Measurements from ENCODE around the gene CDK11B. TPM values are rescaled to one million over a fixed set of nuclear protein-coding genes. Genes with fewer than 3 reads are reported as not detected.

CDK11B gene
- total and polyA plus RNA-seq, 11 donors = 20.4 to 39.4 (median 24.8) TPM

DNA sequence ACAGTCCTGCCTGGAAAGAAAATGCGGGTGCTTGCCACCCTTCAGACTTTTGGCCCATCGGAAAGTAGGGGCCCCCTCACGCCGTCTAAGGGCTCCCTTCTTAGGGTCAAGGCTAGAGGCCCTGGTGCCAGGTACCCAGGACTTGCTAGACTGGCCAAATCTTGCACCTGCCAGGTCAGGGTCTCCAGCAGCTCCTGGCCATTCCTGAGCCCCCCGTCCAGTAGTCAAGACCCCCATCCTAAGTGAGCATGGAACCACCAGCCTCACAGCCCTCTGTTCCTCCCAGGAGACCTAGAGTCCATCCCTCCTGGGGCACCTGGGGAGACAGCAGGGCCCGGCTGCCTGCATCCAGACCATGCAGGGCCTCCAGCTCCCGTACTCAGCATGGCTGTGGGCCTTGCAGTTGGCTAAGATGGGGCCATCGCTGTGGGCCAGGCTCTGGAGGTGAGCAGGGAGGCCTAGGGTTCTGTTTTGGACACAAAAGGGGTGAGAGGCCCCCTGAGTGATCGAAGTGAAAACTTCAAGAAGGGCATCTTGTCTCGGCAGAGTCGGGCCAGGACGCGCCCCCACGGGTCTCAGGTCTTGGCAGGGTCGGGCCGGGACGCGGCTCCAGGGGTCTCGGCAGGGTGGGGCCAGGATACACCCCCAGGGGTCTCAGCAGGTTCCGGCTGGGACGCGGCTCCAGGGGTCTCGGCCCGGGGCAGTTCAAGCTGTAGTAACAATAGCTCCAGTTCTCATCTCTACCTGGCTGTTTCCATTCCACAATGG, 64.8 kb downstream of the CDK11B start:
- Histone ChIP-seq H3K4me3 (no peak overlapping the region), H3K27me3 (peaks cover 0 to 33% (median 6%) of the 10 kb centered on the region in 9 donors), H3K36me3 (no peaks in the 10 kb centered on the region), H3K4me1 (peaks cover 0 to 16% (median 5%) of the 10 kb centered on the region in 12 donors), H3K9me3 (no peaks in the 10 kb centered on the region), H3K27ac (no peak overlapping the region)
- DNase-seq = no peak
- intact Hi-C loops (cut with DNase I) = no loop called here
- 79 to 88% (median 82%) methylated on average over 16 to 24 of the region's 24 CpGs for WGBS, 4 donors
- TF ChIP-seq, protein P1, sequence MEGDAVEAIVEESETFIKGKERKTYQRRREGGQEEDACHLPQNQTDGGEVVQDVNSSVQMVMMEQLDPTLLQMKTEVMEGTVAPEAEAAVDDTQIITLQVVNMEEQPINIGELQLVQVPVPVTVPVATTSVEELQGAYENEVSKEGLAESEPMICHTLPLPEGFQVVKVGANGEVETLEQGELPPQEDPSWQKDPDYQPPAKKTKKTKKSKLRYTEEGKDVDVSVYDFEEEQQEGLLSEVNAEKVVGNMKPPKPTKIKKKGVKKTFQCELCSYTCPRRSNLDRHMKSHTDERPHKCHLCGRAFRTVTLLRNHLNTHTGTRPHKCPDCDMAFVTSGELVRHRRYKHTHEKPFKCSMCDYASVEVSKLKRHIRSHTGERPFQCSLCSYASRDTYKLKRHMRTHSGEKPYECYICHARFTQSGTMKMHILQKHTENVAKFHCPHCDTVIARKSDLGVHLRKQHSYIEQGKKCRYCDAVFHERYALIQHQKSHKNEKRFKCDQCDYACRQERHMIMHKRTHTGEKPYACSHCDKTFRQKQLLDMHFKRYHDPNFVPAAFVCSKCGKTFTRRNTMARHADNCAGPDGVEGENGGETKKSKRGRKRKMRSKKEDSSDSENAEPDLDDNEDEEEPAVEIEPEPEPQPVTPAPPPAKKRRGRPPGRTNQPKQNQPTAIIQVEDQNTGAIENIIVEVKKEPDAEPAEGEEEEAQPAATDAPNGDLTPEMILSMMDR (IDR thresholded peaks at IDR 0.05) = no peak
- no peak for TF ChIP-seq POLR2A (IDR thresholded peaks at IDR 0.05)
- ATAC-seq = no peak

DNA sequence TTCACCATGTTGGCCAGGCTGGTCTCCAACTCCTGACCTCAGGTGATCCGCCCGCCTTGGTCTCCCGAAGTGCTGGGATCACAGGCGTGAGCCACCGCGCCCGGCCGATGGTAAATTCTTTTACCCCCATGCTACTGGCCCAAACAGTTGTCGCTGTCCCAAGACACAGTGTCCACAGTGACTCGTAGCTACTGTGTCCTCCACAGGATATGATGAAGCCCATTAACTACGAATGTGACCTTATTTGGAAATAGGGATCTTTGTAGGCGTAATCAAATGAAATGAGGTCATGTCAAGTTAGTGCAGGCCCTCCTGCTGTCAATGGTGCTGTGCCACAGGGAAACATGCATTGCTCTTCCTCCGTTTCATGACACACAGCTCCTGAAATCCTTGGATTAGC, 67.4 kb downstream of the CDK11B start:
- no peak for DNase-seq
- intact Hi-C loops (cut with DNase I) = no loop called here

More for the DNA sequence above, 67.4 kb downstream of the CDK11B start:
- 87 to 95% (median 89%) methylated on average over 12 to 13 of the region's 13 CpGs for WGBS, 4 donors
- TF ChIP-seq, protein P1 (IDR thresholded peaks at IDR 0.05) = no peak
- TF ChIP-seq POLR2A (IDR thresholded peaks at IDR 0.05) = no peak
- Histone ChIP-seq H3K9me3 (no peaks in the 10 kb centered on the region), H3K36me3 (no peaks in the 10 kb centered on the region), H3K27ac (no peak overlapping the region), H3K4me1 (no peaks in the 10 kb centered on the region), H3K27me3 (peaks cover 0 to 24% (median 0%) of the 10 kb centered on the region in 9 donors), H3K4me3 (no peak overlapping the region)
- no peak for ATAC-seq

Other genes with a start within 250 kb of the CDK11B start
- 1 to 10 TPM in 8 of 9 donors, under 1 TPM in 1; 0.58 to 4.0 (median 1.3) TPM for gene ANKRD65, start 237.7 kb downstream of the CDK11B start, total RNA-seq
- 1 to 10 TPM in 1 of 2 donors, under 1 TPM in 1; 0.86 to 1.5 TPM for gene ANKRD65, start 237.7 kb downstream of the CDK11B start, polyA plus RNA-seq
- 10 to 100 TPM; 11.0 to 49.5 (median 18.8) TPM for gene VWA1, start 223.3 kb downstream of the CDK11B start, total RNA-seq
- gene VWA1, start 223.3 kb downstream of the CDK11B start, polyA plus RNA-seq = 10 to 100 TPM in 1 of 2 donors, 1 to 10 TPM in 1; 7.0 to 13.2 TPM
- 1 to 10 TPM in 3 of 9 donors, under 1 TPM in 4, not detected in 2; 0.12 to 3.4 (median 0.60) TPM for gene ATAD3C, start 209.3 kb downstream of the CDK11B start, total RNA-seq
- gene ATAD3C, start 209.3 kb downstream of the CDK11B start, polyA plus RNA-seq = under 1 TPM; 0.49 to 0.53 TPM
- 10 to 100 TPM in 2 of 9 donors, 1 to 10 TPM in 7; 2.2 to 12.1 (median 5.8) TPM for gene ATAD3B, start 187.2 kb downstream of the CDK11B start, total RNA-seq
- gene ATAD3B, start 187.2 kb downstream of the CDK11B start, polyA plus RNA-seq = 10 to 100 TPM; 11.0 to 15.6 TPM
- 10 to 100 TPM; 11.3 to 25.3 (median 18.1) TPM for gene ATAD3A, start 146.8 kb downstream of the CDK11B start, total RNA-seq
- 10 to 100 TPM; 21.5 to 49.5 TPM for gene ATAD3A, start 146.8 kb downstream of the CDK11B start, polyA plus RNA-seq
- gene TMEM240, start 118.4 kb downstream of the CDK11B start, total RNA-seq = 1 to 10 TPM in 8 of 9 donors, not detected in 1; 2.6 to 5.6 (median 4.2) TPM
- gene TMEM240, start 118.4 kb downstream of the CDK11B start, polyA plus RNA-seq = 10 to 100 TPM in 1 of 2 donors, 1 to 10 TPM in 1; 1.5 to 12.4 TPM
- 100 to 1,000 TPM in 5 of 9 donors, 10 to 100 TPM in 4; 76.3 to 160 (median 106) TPM for gene SSU72, start 84.1 kb downstream of the CDK11B start, total RNA-seq
- 100 to 1,000 TPM; 113 to 138 TPM for gene SSU72, start 84.1 kb downstream of the CDK11B start, polyA plus RNA-seq
- gene FNDC10, start 58.9 kb downstream of the CDK11B start, total RNA-seq = 1 to 10 TPM; 1.9 to 6.7 (median 3.6) TPM
- 1 to 10 TPM; 1.1 to 4.6 TPM for gene FNDC10, start 58.9 kb downstream of the CDK11B start, polyA plus RNA-seq
- gene MIB2, start 43.5 kb downstream of the CDK11B start, total RNA-seq = 100 to 1,000 TPM in 1 of 9 donors, 10 to 100 TPM in 8; 59.2 to 114 (median 76.3) TPM
- gene MIB2, start 43.5 kb downstream of the CDK11B start, polyA plus RNA-seq = 100 to 1,000 TPM in 1 of 2 donors, 10 to 100 TPM in 1; 40.7 to 121 TPM
- 100 to 1,000 TPM in 1 of 9 donors, 10 to 100 TPM in 8; 35.4 to 128 (median 59.0) TPM for gene MMP23B, start 26.8 kb downstream of the CDK11B start, total RNA-seq
- gene MMP23B, start 26.8 kb downstream of the CDK11B start, polyA plus RNA-seq = 10 to 100 TPM; 10.4 to 85.9 TPM
- gene SLC35E2B, start 33.8 kb upstream of the CDK11B start, total RNA-seq = 10 to 100 TPM; 15.1 to 29.2 (median 21.2) TPM
- gene SLC35E2B, start 33.8 kb upstream of the CDK11B start, polyA plus RNA-seq = 10 to 100 TPM; 12.2 to 14.4 TPM
- 10 to 100 TPM in 7 of 9 donors, 1 to 10 TPM in 2; 4.2 to 25.5 (median 16.7) TPM for gene CDK11A, start 65.4 kb upstream of the CDK11B start, total RNA-seq
- gene CDK11A, start 65.4 kb upstream of the CDK11B start, polyA plus RNA-seq = 10 to 100 TPM; 10.8 to 30.1 TPM
- 10 to 100 TPM; 17.7 to 45.2 (median 23.3) TPM for gene NADK, start 119.5 kb upstream of the CDK11B start, total RNA-seq
- 10 to 100 TPM; 20.4 to 26.4 TPM for gene NADK, start 119.5 kb upstream of the CDK11B start, polyA plus RNA-seq
- gene GNB1, start 232.1 kb upstream of the CDK11B start, total RNA-seq = 100 to 1,000 TPM in 7 of 9 donors, 10 to 100 TPM in 2; 83.8 to 275 (median 172) TPM
- 100 to 1,000 TPM in 1 of 2 donors, 10 to 100 TPM in 1; 52.9 to 181 TPM for gene GNB1, start 232.1 kb upstream of the CDK11B start, polyA plus RNA-seq

All from heart left ventricle (tissue), 16 donors.